C4-2B (cell line): ENCODE measurements around the gene YEATS4.

ENCODE experiments used
- ZFX ChIP-seq: fragments of 450-650 bp; IDR thresholded peaks from 2 replicates; pipeline ENCODE4 v1.6.1; 2017
- TF ChIP-seq, protein P1 (sequence below): fragments of 450-650 bp; conservative IDR thresholded peaks from 2 replicates; pipeline ENCODE4 v1.5.1; 2017; ENCODE audit warnings: mild to moderate bottlenecking

- TF ChIP-seq, protein P1, sequence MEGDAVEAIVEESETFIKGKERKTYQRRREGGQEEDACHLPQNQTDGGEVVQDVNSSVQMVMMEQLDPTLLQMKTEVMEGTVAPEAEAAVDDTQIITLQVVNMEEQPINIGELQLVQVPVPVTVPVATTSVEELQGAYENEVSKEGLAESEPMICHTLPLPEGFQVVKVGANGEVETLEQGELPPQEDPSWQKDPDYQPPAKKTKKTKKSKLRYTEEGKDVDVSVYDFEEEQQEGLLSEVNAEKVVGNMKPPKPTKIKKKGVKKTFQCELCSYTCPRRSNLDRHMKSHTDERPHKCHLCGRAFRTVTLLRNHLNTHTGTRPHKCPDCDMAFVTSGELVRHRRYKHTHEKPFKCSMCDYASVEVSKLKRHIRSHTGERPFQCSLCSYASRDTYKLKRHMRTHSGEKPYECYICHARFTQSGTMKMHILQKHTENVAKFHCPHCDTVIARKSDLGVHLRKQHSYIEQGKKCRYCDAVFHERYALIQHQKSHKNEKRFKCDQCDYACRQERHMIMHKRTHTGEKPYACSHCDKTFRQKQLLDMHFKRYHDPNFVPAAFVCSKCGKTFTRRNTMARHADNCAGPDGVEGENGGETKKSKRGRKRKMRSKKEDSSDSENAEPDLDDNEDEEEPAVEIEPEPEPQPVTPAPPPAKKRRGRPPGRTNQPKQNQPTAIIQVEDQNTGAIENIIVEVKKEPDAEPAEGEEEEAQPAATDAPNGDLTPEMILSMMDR: no peak
- TF ChIP-seq ZFX: no peak
Measured at GRCh38 chr12:69440016-69440415, 80.5 kb downstream of the YEATS4 start.
